Fibroblast of skin of right biceps (primary cell): ENCODE measurements around the gene CFHR1.
A peak's percentile ranks its signal among the peaks of the same experiment; 100 is the strongest.
"Not testable (repeated sequence)": the region's sequence is repeated elsewhere in the genome, so short reads cannot be mapped to it uniquely, and the experiment has no call there.

ENCODE experiments used
- DNase-seq: peaks from one replicate; pipeline ENCODE4 v3.0.0-alpha.2; 2013

The CFHR1 gene

GRCh38 chr1:196819531-196819930 is at the start of gene CFHR1:
CFHR1 (plus strand) TSS chr1:196819731; CDS start chr1:196819845, 114 bp downstream.
- DNase-seq = not testable (repeated sequence)

DNA sequence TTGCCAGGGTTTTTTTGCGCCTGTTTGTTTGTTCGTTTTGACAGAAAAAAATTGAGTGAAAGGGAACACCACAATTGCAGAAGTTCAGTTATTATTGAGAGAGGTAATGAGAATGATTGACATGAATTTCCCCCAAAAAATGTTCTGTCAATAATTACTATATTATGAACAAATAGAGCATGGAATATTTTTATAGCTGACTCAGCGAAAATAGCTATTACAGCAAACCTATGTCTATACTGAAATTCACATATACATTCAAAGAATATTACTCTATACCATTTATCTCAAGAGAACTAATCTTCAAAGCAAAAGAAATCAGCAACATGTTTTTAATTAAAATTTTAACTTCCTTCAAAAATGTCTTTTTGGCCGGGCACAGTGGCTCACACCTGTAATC is 49.7 kb upstream of the CFHR1 start:
- DNase-seq = not testable (repeated sequence)

DNA sequence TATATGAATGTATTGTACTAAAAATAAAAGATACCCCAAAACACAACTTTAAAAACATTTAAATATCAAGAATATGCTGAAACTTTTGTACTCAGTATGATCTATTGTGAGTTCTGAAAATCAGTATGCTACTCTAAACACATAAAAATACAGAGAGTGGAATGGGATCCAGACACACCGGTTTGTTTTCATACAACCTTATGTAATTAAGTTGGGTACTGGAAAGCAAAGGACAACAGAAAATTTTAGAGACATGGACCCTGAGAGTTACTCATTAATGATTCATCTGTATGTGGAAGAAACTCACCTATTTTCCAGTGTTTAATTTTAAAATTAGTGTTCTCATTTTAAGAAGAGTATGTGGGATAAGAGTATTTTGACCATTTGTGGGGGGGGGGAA is 45.8 kb upstream of the CFHR1 start:
- DNase-seq = no peak

- no peak for DNase-seq
Measured at GRCh38 chr1:196774175-196774574, 45.4 kb upstream of the CFHR1 start.

GRCh38 chr1:196774603-196775002 is 44.9 kb upstream of the CFHR1 start, which contains the start of gene CFHR3:
CFHR3 (plus strand) TSS chr1:196774840; CDS start chr1:196774887, 47 bp downstream.
- no peak for DNase-seq

GRCh38 chr1:196777603-196778002 is 41.9 kb upstream of the CFHR1 start:
- no peak for DNase-seq

DNA sequence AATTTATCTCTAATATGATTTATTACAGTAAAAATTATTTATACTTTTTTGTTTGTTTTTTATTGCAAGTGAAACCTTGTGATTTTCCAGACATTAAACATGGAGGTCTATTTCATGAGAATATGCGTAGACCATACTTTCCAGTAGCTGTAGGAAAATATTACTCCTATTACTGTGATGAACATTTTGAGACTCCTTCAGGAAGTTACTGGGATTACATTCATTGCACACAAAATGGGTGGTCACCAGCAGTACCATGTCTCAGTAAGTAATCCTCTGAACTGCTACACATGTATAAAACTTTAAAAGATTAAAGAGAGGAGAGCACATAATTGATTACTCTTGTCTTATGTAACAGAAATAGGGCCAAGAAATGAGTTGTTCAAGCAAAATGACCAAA is 40.4 kb upstream of the CFHR1 start:
- DNase-seq = no peak

GRCh38 chr1:196791252-196791651 is 28.3 kb upstream of the CFHR1 start:
- DNase-seq = not testable (repeated sequence)

DNA sequence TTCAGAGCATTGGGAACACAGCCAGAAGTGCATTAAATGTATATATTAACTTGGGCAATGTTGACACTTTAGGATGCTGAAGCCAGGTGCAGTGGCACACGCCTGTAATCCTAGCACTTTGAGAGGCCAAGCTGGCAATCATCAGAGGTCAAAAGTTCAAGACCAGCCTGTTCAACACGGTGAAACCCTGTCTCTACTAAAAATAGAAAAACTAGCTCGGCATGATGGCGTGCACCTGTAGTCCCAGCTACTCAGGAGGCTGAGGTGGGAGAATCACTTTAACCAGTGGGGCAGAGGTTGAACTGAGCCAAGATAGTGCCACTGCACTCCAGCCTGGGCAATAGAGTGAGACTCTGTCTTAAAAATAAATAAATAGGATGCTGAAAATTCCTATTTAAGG is 25.4 kb upstream of the CFHR1 start:
- not testable (repeated sequence) for DNase-seq

DNA sequence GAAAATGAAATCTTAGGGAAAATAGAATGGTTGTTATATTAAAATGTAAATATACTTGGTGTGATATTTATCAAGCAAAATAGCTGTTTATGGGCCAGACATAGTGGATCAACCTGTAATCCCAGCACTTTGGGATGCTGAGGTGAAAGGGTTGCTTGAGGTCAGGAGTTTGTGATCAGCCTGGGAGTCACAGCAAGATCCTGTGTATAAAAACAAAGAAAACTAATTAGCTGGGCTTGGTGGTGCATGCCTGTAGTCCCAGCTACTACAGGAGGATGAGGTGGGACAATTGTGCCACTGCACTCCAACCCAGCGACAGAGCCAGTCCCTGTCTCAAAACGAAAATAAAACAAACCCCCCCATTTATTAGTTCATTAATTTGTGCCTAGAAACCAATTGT is 21.6 kb upstream of the CFHR1 start:
- DNase-seq = no peak

DNA sequence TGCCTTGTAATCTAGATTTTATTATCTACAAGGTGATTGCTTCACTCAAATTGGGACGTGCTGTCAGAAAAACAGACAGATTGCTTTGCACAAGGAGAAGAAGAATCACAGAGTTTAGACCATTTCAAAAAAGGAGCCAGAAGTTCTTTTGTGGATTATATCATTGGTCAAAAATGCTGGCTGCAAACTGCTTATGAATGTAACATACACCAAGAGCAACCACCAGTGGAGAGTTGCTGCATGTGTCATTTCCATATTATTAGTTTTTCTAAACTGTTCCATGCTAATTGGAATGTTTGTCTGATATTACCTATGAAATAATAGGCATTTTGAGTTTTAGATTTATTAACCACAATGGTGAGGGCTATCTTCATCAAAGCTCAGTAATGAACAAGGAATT is 17.6 kb upstream of the CFHR1 start:
- not testable (repeated sequence) for DNase-seq

GRCh38 chr1:196808529-196809235 is 10.8 kb upstream of the CFHR1 start:
- no peak for DNase-seq

GRCh38 chr1:196817442-196817841 is 2.1 kb upstream of the CFHR1 start:
- not testable (repeated sequence) for DNase-seq

- DNase-seq = peak; percentile 71
Measured at GRCh38 chr1:196827860-196828259, 8.3 kb downstream of the CFHR1 start.

- not testable (repeated sequence) for DNase-seq
Measured at GRCh38 chr1:196849613-196850492, 30.3 kb downstream of the CFHR1 start.

GRCh38 chr1:196856053-196856452 is 36.5 kb downstream of the CFHR1 start:
- DNase-seq = no peak

DNA sequence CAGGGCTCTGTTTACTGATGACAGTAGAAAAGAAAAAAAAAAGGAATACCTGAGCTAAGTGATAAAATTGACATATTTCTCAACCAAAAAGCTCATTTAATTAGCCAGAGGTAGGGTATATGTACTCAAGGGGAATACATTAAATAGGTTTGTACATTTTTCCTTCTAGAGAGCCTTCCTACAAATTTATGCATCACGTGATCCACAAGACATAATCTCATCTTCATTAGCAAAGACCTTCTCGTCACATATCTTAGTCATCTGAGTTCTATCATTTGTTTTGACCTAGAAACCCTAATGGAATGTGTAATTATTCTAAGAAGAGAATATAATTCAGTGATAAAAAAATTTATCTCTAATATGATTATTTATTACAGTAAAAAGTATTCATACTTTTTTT is 37.7 kb downstream of the CFHR1 start:
- no peak for DNase-seq

- DNase-seq = no peak
Measured at GRCh38 chr1:196858811-196859210, 39.3 kb downstream of the CFHR1 start.

DNA sequence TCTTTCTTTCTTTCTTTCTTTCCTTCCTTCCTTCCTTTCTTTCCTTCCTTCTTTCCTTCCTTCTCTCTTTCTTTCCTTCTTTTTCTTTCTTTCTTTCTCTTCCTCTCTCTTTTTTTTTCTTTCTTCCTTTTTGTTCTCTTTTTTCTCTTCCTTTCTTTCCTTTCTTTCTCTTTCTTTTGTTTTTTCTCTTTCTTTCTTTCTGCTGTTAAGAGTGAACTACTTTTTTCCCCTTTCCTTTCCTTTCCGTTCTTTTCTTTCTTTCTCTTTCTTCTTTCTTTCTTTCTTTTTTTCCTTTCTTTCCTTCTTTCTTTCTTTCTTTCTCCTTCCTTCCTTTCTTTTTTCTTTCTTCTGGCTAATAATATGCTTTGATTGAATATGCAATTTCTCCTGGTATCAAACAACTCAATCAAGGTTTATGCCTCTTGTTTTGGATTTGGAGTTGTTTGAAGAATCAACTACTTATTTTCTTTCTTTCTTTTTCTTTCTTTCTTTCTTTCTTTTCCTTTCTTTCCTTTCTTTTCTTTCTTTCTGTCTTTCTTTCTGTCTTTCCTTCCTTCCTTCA is 40.9 kb downstream of the CFHR1 start:
- DNase-seq = no peak

DNA sequence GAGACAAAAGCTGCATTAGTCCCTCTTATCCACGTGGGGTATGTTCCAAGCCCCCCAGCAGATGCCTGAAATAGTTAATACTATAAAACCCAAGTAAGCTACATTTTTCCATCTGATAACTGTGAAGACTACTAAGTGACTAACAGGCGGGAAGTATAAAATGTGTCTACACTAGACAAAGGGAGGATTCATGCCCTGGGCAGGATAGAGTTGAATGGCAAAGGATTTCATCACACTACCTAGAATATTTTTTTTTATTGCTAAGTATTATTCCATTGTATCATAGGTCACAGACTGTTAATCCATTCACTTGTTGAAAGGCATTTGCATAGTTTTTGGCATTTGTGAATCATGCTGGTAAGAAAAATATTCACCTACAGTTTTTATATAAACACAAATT is 41.9 kb downstream of the CFHR1 start:
- no peak for DNase-seq

DNA sequence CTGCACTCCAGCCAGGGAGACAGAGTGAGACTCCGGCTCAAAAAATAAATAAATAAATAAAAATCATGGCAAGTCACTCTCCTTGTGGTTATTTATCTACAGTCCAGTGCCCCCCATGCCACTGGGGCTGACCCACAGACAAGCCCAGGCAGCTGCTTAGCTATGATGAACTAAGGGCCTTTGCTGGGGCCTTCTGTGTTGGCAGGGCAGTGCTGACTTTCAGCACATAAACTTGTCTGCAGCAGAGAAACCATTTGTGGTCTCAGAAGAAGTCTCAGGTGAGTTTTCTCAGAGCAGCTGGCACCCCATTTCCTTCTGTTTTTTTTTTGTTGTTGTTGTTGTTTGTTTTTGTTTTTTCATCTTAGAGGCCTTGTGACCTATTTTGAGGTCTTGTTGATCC is 47.4 kb downstream of the CFHR1 start:
- DNase-seq = no peak

- DNase-seq = no peak
Measured at GRCh38 chr1:196873385-196873784, 53.9 kb downstream of the CFHR1 start.

GRCh38 chr1:196875935-196876334 is 56.4 kb downstream of the CFHR1 start:
- no peak for DNase-seq

GRCh38 chr1:196877964-196878363 is 58.4 kb downstream of the CFHR1 start:
- DNase-seq = peak; percentile 14
